Measurements from ENCODE around the gene SLC15A4.

- TF ChIP-seq HNF4A (conservative IDR thresholded peaks at IDR 0.05), result no peak
- TF ChIP-seq, protein P1, sequence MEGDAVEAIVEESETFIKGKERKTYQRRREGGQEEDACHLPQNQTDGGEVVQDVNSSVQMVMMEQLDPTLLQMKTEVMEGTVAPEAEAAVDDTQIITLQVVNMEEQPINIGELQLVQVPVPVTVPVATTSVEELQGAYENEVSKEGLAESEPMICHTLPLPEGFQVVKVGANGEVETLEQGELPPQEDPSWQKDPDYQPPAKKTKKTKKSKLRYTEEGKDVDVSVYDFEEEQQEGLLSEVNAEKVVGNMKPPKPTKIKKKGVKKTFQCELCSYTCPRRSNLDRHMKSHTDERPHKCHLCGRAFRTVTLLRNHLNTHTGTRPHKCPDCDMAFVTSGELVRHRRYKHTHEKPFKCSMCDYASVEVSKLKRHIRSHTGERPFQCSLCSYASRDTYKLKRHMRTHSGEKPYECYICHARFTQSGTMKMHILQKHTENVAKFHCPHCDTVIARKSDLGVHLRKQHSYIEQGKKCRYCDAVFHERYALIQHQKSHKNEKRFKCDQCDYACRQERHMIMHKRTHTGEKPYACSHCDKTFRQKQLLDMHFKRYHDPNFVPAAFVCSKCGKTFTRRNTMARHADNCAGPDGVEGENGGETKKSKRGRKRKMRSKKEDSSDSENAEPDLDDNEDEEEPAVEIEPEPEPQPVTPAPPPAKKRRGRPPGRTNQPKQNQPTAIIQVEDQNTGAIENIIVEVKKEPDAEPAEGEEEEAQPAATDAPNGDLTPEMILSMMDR (IDR thresholded peaks at IDR 0.05; ENCODE audit: low read depth, low read length, missing input control), result no peak
- no peak for TF ChIP-seq EGR1 (IDR thresholded peaks at IDR 0.05; ENCODE audit: low read depth in 2 of 2)
- no peak for TF ChIP-seq REST (IDR thresholded peaks at IDR 0.05)
- TF ChIP-seq, protein P2, sequence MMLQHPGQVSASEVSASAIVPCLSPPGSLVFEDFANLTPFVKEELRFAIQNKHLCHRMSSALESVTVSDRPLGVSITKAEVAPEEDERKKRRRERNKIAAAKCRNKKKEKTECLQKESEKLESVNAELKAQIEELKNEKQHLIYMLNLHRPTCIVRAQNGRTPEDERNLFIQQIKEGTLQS (IDR thresholded peaks at IDR 0.05), result no peak
- TF ChIP-seq, protein P3, sequence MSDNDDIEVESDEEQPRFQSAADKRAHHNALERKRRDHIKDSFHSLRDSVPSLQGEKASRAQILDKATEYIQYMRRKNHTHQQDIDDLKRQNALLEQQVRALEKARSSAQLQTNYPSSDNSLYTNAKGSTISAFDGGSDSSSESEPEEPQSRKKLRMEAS (IDR thresholded peaks at IDR 0.05), result no peak
These were observed 24.6 kb upstream of the SLC15A4 start for GRCh38 chr12:128848371-128848770.

Measured in liver (tissue), 3 donors.